Muscle of arm (tissue), 14 donors: Measurements from ENCODE around the gene COX6B1. TPM values are rescaled to one million over a fixed set of nuclear protein-coding genes. Genes with fewer than 3 reads are reported as not detected.
A peak's percentile ranks its signal among the peaks of the same experiment; 100 is the strongest.
"Not testable (repeated sequence)": the region's sequence is repeated elsewhere in the genome, so short reads cannot be mapped to it uniquely, and the experiment has no call there.

Source experiments
- DNase-seq: peaks from one replicate; pipeline ENCODE4 v3.0.0-alpha.2; 2013
- long read RNA-seq, 11 donors: transcript quantifications; one replicate each; lab custom pipeline, GENCODE V29; 2026
- polyA plus RNA-seq, 12 donors: library from polyadenylated mRNA; unstranded; fragments of 120-200 nt; gene quantifications; one replicate each; pipeline ENCODE4 v1.2.1, GENCODE V29; 2013; ENCODE audit not compliant: insufficient read length in 12 of 12

Gene COX6B1
- 100 to 1,000 TPM in 11 of 12 donors, not detected in 1; 201 to 382 (median 272) TPM for polyA plus RNA-seq
- long read RNA-seq, donor 1, transcript COX6B1-201 (4 exons, 667 nt) = major isoform, 495 of 570 reads
- long read RNA-seq, donor 1, partial matches to known transcripts = 57 of 570 reads
- long read RNA-seq, donor 1, other reads (novel, unspliced or antisense) = 18 of 570 reads
- long read RNA-seq, donor 2, transcript COX6B1-201 (4 exons, 667 nt) = major isoform, 394 of 451 reads
- long read RNA-seq, donor 2, partial matches to known transcripts = 52 of 451 reads
- long read RNA-seq, donor 2, other reads (novel, unspliced or antisense) = 5 of 451 reads
- long read RNA-seq, donor 3, transcript COX6B1-201 (4 exons, 667 nt) = major isoform, 218 of 257 reads
- long read RNA-seq, donor 3, partial matches to known transcripts = 39 of 257 reads
- long read RNA-seq, donor 3, other reads (novel, unspliced or antisense) = 0 of 257 reads
- long read RNA-seq, donor 4, transcript COX6B1-201 (4 exons, 667 nt) = major isoform, 210 of 235 reads
- long read RNA-seq, donor 4, partial matches to known transcripts = 25 of 235 reads
- long read RNA-seq, donor 4, other reads (novel, unspliced or antisense) = 0 of 235 reads
- long read RNA-seq, donor 5, transcript COX6B1-201 (4 exons, 667 nt) = major isoform, 439 of 510 reads
- long read RNA-seq, donor 5, partial matches to known transcripts = 71 of 510 reads
- long read RNA-seq, donor 5, other reads (novel, unspliced or antisense) = 0 of 510 reads
- long read RNA-seq, donor 6, transcript COX6B1-201 (4 exons, 667 nt) = major isoform, 265 of 324 reads
- long read RNA-seq, donor 6, partial matches to known transcripts = 49 of 324 reads
- long read RNA-seq, donor 6, other reads (novel, unspliced or antisense) = 8 of 324 reads
- long read RNA-seq, donor 7, transcript COX6B1-201 (4 exons, 667 nt) = major isoform, 200 of 224 reads
- long read RNA-seq, donor 7, partial matches to known transcripts = 24 of 224 reads
- long read RNA-seq, donor 7, other reads (novel, unspliced or antisense) = 0 of 224 reads
- long read RNA-seq, donor 8, transcript COX6B1-201 (4 exons, 667 nt) = major isoform, 445 of 525 reads
- long read RNA-seq, donor 8, partial matches to known transcripts = 67 of 525 reads
- long read RNA-seq, donor 8, other reads (novel, unspliced or antisense) = 13 of 525 reads
- long read RNA-seq, donor 9, transcript COX6B1-201 (4 exons, 667 nt) = major isoform, 251 of 305 reads
- long read RNA-seq, donor 9, partial matches to known transcripts = 54 of 305 reads
- long read RNA-seq, donor 9, other reads (novel, unspliced or antisense) = 0 of 305 reads
- long read RNA-seq, donor 10, transcript COX6B1-201 (4 exons, 667 nt) = major isoform, 371 of 419 reads
- long read RNA-seq, donor 10, partial matches to known transcripts = 41 of 419 reads
- long read RNA-seq, donor 10, other reads (novel, unspliced or antisense) = 7 of 419 reads
- long read RNA-seq, donor 11, transcript COX6B1-201 (4 exons, 667 nt) = major isoform, 423 of 497 reads
- long read RNA-seq, donor 11, partial matches to known transcripts = 67 of 497 reads
- long read RNA-seq, donor 11, other reads (novel, unspliced or antisense) = 7 of 497 reads

- peak; percentile 95 for DNase-seq
Observed at GRCh38 chr19:35648017-35648961, at the start of gene COX6B1. TSS of gene COX6B1 (plus strand) at chr19:35648323. CDS start at chr19:35651244, 2,921 bp downstream.

- DNase-seq = no peak
Observed at GRCh38 chr19:35601971-35602370, 46.2 kb upstream of the COX6B1 start.

- not testable (repeated sequence) for DNase-seq
Observed at GRCh38 chr19:35604436-35604835, 43.7 kb upstream of the COX6B1 start.

GRCh38 chr19:35607170-35607569 is 41.0 kb upstream of the COX6B1 start:
- DNase-seq = not testable (repeated sequence)

- no peak for DNase-seq
Observed at GRCh38 chr19:35607661-35608060, 40.5 kb upstream of the COX6B1 start.

- DNase-seq = no peak
Observed at GRCh38 chr19:35608251-35608650, 39.9 kb upstream of the COX6B1 start.

GRCh38 chr19:35609851-35610353 is 38.2 kb upstream of the COX6B1 start:
- DNase-seq = no peak

- DNase-seq = no peak
Observed at GRCh38 chr19:35612224-35612558, 35.9 kb upstream of the COX6B1 start.

- peak; percentile 96 for DNase-seq
Observed at GRCh38 chr19:35612559-35613321, 35.4 kb upstream of the COX6B1 start, which contains the start of gene HAUS5. TSS of gene HAUS5 (plus strand) at chr19:35612735. CDS start at chr19:35612795, 60 bp downstream.

- no peak for DNase-seq
Observed at GRCh38 chr19:35613574-35613973, 34.5 kb upstream of the COX6B1 start.

GRCh38 chr19:35615036-35615435 is 33.1 kb upstream of the COX6B1 start:
- no peak for DNase-seq

- no peak for DNase-seq
Observed at GRCh38 chr19:35618857-35619256, 29.3 kb upstream of the COX6B1 start.

GRCh38 chr19:35619290-35619923 is 28.7 kb upstream of the COX6B1 start:
- no peak for DNase-seq

- DNase-seq = no peak
Observed at GRCh38 chr19:35620001-35620400, 28.1 kb upstream of the COX6B1 start.

GRCh38 chr19:35621708-35622107 is 26.4 kb upstream of the COX6B1 start:
- DNase-seq = no peak

- DNase-seq = no peak
Observed at GRCh38 chr19:35622750-35623149, 25.4 kb upstream of the COX6B1 start.

- no peak for DNase-seq
Observed at GRCh38 chr19:35623327-35624010, 24.7 kb upstream of the COX6B1 start.

GRCh38 chr19:35628264-35628564 is 19.9 kb upstream of the COX6B1 start:
- DNase-seq = no peak
